T-helper 1 cell (primary cell): ENCODE results near the gene E2F6.
A peak's percentile ranks its signal among the peaks of the same experiment; 100 is the strongest.

Source experiments
- DNase-seq, 5 donors: peaks; one replicate each; pipeline ENCODE4 v3.0.0-alpha.2; 2012 to 2020
- total RNA-seq, 4 donors: gene quantifications; one replicate each; lab custom pipeline; 2026; lab: John Stamatoyannopoulos, UW

Gene E2F6, protein sequence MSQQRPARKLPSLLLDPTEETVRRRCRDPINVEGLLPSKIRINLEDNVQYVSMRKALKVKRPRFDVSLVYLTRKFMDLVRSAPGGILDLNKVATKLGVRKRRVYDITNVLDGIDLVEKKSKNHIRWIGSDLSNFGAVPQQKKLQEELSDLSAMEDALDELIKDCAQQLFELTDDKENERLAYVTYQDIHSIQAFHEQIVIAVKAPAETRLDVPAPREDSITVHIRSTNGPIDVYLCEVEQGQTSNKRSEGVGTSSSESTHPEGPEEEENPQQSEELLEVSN
- total RNA-seq = 4.8 to 8.6 (median 6.7) reads per million in 4 donors

DNA sequence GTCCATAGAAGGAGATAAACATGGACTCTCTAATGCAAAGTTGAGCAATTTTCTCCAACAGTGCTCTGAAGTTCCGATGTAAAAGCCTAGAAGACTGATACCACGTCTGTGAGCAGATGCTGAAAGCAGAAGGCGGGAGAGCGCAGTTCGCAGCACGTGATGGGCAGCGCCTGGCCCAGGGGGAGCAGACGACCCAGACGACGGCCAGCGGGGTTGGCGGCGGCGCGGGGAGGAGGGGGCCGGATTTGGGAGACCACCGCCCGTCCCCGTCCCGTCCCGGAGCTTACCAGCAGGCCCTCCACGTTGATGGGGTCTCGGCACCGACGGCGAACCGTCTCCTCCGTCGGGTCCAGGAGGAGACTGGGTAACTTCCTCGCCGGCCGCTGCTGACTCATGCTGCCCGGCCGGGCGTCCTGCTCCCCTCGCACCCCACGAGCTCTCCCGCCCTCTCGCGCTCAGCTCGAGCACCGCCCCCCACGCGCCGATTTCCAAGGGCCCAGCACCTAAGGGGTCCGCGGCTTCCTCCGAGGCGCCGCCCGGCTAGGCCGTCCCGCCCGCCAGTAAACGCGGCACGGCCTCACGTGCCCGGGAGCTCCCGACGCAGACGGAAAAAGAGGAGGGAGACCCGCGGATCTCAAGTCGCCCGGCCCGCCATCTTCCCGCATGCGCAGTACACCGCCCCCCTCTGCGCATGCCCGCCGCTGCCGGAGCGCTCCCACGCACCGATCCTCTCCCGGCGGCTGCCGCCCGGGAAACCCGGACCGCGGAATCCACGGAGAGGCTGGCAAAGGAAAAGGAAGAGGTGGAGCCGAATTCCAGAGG lies at the start of gene E2F6:
Gene E2F6, minus strand, starts transcription at position 677 of the 822 bp plus-strand sequence. Its CDS starts 282 bp downstream, at position 395.
- DNase-seq = peak; percentile 73 to 82 (median 78)

DNA sequence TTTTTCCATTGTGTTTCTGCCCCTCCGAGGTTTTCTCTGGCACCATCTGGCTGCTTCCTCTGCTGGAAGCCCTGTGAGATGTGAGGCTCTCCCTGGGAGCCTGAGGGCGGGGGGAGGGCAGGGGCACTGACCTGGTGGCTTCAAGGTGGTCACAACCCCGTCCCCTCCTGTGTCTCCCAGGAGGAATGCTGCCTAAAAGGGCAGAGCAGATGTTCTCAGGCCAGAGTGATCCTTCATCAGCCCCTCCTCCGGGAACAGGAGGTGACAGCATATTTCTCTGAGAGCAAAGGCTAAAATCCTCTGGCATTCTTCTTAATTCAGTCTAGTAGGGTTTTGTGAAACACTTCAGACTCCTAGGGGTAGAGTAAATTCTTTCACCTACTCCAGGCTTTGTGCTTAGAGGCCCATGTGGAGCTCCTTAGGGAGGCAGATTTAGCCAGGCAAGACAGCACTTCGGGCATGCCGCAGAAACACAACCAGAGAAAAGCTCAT lies 49.6 kb upstream of the E2F6 start:
- DNase-seq = no peak

DNA sequence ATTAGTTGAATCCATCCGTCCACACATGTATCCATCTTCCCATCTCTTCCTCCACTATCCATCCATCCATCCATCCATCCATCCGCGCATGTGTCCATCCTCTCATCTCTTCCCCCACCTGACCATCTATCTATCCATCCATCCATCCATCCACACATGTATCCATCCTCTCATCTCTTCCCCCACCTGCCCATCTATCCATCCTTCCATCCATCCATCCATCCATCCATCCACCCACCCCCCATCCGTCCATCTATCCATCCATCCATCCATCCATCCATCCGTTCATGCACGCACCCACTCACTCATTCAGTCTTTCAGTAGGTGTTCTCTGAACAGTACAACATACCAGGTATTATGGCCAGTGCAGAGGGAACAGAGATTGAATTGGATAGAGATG lies 48.9 kb upstream of the E2F6 start:
- DNase-seq = no peak

DNA sequence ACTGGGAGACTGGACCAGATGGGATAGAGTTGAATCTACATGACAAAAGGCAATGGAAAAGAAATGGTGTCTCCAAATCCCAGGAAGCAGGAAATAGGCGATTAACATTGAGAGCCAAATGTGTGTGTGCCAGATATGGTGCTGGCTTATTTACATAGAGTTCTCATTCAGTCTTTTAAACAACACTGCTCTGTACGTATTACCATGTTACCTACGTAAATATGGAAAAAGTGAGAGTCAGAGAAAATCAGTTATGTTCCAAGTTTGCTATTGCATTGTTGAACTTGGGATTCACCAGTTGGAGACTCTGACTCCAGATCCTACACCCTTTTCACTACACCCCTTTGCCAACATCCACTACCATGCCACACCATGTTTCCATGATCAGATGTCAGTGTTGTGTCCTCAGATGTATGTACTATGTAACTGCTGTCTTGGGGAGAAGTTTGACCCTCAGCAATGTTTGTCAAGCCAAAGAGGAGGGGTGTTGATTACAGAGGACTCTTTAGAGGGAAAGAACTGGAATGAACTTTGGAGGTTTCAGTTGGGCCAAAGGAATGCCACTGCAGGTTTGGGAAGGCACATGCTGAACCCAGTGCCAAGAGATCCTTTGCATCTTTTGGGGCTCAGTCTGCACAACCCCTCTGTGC lies 48.2 kb upstream of the E2F6 start:
- no peak for DNase-seq

DNA sequence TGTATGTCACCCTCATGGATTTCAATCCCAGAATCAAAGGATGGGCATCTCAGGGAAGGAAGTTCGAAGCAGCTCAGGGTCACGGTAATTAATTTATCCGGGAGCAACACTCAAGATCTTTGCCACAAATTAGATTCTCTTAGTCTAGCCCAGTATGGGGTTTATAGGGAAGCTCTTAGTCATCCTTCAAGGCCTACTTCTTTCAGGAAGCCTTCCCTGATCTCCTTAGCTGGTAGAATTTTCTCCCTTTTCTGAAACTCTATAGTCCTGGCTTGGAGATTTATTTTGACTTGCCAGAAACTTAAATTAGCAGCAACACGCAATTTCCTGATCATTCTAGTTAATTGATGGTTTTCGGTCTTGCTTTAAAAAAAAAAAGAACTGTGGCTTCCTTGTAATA lies 47.4 kb upstream of the E2F6 start:
- DNase-seq = no peak

DNA sequence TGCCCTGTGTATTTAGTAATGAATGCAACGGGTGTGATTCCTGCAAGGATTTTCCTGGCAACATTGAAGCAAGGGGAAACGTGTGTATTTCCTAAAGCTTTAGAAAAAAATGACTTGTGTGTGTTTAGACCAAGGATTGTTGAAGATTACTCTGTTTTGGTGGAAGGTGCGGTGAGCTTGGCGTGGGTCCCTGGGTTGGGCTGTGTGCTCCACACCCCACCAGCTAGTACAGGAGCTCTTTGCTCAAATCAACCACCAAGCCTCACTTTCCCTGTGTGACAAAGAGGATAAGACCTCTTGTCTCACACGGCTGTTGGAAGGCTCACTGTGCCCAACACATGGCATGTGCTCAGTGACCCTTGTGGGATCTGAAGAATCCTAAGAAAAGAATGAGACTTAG lies 46.5 kb upstream of the E2F6 start:
- DNase-seq = no peak

DNA sequence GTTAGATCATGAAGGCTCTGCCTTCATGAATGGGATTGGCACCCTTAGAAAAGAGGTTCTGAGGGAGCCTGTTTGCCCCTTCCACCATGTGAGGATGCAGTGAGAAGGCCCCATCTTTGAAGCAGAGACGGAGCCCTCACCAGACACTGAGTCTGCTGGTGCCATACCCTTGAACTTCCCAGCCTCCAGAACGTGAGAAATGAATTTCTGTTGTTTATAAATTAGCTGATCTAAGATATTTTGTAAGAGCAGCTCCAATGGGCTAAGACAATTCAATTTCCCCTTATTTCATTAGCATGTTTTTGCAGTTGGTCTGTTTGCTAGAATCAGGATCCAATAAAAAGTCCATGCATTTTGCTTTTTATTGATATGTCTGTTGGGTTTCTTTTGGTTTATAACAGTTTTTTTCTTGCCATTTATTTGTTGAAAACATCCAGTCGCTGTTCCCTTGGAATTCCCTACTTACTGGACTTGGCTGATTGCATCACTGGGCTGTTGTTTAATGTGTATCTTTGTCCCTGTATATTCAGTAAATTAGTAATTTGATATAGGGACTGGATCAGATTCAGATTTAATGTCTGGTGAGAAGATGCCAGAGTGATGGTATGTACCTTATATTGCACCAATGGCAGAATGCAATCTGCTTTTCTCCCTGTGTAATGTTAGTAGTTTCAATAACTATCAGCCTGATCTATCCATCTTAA lies 43.8 kb upstream of the E2F6 start:
- DNase-seq = no peak

DNA sequence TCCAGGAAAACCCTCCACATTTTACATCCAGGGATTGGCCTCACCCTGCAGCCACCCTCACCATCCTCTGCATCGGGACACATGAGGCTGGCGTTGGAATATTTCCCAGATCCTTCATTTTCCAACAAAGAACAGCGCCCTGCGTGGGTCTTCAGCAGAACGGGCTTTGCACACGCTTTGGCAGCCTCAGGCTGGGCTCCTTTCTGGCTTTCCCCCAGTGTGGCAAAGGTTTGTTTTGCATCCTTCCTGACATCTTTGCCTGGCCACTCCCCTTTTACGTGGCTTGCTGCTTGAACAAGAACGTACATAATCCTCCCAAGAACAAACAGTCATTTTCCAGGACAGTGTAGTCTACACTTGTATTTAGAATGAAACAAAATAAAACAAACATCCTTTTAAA lies 42.3 kb upstream of the E2F6 start:
- DNase-seq = no peak

DNA sequence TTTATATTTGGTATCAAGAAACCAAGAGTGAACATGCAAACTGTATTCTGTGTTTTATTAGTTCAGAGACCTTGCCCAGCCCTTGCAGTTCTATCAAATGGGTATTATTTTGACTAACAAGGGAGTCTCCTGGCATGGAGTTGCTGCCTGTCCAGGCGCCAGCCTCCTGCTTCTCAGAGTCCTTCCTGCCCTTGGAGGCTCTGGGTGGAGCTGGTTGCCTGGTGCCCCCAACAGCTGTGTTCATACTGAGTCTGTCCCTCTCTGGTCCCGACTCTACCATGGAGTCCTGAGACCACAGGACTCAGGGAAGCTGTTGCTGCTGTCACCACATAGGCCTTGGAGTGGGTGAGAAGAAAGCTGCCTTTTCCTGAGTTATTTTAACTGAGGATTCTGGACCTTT lies 41.6 kb upstream of the E2F6 start:
- no peak for DNase-seq

DNA sequence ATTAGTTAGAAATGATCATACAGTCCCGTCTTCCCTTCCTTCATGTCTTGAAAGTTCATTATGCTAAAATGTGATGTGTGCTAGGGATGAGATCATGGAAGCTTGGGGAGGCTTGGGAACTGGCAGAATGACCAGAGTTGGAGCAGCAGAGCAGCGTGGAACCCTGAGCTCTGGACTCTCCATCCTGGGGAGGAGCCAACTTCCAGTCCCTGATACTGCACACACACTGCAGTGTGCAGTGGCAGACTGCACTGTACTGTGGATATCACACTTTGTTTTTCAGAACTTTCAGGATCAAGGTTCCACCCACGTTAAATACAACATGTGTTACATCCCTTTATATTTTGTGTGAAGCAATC lies 40.6 kb upstream of the E2F6 start:
- DNase-seq = no peak

DNA sequence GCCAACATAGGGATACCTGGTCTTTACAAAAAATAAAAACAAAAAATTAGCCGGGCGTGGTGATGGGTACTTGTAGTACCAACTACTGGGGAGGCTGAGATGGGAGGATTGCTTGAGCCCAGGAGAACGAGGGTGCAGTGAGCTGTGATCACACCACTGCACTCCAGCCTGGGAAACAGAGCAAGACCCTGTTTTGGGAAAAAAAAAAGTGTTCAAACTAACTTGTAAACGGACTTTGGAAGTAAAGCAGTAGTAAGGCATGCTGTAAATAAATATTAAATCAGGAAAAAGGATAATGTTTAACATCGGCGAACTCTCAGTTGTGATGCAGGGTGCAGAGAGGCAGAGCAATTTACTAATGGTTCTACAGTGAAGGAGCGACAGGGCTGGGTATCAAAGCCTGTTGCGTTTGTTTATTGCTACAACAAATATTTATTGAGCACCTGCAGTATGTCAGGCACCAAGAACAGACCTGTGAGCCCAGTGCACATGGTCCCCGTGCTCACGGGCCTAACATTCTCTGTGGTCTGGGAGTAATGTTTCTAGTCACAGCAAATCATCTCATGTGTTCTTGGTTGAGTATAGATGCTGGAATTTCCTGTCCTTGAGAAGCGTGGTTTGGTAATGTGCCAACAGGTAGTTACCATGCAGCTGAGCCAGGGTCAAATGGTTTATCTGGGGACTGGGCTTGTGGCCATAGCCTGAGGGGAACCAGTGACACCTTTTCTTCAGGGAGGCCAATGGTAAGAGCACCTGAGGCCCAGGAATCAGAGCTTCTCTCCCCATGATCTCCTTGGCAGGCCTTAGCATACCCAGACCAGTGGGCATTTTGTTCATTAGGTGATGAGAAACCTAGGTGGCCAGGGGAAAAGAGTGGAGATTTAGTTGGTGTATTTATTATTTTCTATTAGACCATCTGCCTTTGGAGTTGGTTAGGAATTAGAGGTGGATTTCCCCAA lies 40.0 kb upstream of the E2F6 start:
- no peak for DNase-seq

DNA sequence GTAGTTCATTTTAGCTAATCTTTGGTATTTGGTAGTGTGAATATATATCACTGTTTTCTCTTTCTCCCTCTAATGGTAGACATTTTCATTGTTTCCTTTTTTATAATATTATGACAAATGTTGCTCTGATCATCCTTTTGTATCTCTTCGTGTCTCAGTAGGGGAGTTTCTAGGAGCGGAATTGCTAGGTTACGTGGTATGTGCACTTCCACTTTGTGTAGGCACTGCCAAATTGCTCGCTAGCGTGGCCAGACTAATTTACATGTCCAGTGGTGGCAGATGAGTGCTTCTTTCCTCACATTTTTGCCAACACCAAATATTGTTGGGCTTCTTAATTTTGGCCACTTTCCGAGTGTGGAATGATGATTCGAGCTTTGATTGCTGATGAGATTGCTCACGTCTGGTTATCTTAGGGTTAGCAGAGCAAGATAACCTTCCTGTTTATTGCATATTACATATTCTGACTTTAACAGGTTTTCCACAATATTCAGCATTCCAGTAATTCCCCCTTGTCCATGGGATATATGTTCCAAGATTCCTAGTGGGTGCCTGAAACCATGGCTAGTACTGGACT lies 37.5 kb upstream of the E2F6 start:
- no peak for DNase-seq

DNA sequence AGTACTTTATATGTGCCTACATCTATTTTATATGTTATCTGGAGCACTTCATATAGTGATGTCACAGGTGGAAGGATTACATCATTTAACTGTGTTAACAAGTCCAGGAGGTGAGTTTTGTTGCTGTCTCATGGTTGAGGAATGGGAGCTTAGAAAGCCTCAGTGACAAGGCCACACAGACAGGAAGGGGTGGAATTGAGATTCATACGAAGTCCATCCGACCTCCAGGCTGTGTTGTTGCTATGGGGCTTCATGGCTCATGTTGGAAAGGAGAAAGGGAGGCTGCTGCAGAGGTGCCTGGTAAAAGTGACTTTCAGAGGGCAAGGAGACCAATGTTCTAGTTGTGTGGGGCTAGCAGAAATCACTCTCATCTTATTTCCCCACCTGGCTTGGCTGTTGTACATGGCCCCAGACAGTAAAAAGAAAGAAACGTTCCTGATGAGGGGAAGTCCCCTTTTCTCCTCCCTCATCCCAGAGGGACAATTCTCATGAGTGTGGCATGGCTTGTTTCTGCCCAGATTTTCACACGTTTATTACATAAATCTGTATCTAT lies 36.9 kb upstream of the E2F6 start:
- no peak for DNase-seq

DNA sequence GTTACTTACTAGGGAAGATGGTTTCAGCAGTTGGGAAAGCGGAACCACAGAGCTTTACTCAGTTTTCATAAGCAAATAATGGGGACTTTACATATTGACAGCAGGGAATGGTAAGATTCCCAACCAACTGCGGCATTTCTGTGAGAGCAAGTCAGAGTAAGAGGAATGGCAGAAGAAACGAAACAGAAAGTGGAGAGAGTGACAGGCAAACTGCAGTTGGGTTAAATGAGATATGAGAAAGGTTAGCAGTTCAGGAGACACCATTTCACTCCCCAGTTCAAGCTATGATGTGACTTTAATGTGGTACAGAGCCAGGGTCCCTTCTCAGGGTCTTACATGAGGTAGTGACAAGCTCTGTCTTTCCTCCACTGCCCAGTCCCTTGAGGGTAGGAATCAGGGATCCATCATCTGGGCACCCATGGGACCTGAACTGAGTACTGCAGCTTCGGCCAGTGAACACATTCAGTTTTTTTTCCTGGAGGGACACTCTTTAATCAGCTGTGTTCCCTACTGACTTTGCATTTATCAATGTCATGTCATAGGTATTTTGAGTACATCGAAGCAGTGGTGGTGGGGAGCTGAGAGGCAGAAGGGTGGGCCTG lies 34.8 kb upstream of the E2F6 start:
- no peak for DNase-seq

DNA sequence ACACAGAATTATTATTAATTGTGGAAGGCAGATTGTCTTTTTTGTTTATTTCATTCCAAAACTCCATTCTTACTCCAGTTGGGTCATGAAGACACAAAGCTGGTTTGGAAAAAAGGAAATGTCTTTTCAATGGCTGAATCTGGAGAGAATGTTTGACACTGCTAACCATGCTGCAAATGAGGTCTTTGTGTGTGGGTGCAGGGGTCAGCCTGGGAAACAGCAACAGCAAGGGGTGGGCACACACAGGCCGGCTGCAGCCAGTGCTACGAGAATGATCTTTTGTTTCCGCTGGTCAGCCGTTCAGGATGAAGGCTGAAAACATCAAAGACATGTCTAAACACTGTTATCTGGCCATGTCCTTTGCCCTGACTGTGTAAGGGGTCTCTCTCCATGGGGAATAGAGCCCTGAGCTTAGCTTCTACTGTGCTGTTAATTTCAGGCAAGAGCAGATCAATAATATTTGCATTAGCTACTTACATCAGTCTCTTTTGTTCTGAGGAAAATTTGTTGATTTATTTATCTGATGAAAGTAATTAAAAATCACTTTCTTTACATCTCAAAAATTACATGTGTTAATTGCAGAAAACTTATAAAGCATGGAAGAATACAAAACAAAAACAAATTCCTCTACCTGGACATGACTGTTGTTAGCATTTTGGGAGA lies 33.3 kb upstream of the E2F6 start:
- no peak for DNase-seq

DNA sequence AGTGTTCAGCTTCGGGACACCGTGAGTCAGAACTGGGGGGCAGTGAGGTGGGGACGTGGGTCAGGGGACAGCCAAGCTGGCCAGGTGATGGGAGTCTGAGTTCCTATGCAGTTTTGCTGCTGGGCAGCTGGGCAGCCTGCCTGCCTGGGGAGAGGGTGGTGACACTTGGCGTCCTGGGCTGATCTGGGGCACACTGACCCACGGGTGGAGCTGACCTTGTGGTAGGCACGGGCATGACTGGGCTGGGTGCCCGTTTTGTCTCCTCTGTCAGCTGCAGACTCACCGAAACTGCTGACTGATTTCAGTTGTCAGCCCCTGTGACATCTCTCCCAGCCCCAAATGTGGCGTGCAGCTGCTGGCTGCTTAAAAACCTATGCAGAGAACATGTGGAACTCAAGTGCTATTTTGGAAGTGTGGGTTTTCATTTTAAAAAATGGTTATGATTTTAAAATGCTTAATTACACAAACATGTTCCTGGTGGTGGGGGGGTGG lies 32.6 kb upstream of the E2F6 start:
- no peak for DNase-seq

DNA sequence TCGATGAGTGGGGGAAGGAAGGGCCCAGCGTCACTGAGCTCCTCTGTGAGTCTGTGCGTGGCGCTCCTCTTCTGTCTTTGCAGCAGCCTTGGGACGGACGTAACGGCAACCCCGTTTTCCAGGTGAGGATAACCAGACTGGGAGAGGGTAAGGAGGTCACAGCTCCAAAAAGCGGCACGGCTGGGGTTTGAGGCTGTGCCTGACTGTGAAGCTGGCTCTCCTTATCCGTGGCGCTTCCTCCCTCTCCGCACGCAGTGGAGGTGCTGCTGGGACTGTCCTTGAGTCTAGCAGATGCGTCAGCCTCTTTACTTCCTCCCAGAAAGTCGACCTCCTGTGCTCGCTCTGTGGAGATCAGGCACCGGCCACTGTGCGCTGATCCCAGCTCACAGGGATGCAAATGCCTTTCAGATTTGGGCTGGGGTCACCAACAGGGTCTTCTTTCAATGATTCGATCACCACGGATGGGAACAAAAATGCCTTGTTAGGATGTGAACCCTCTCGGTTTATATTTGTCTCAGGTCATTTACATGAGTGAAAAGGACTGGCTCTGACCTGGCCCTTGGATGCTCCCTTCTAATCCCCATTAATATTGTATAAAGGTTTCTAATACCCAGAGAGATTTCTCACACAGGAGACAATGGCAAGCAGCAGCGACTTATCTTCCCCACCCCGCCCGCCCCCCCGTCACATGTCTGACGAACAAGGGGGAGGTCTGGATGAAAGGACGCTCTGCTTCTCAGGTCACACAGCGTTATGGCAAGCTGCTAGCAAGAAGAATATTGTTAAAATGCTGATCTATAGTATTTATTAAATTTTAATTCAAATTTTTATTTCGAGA lies 30.1 kb upstream of the E2F6 start:
- DNase-seq = no peak

DNA sequence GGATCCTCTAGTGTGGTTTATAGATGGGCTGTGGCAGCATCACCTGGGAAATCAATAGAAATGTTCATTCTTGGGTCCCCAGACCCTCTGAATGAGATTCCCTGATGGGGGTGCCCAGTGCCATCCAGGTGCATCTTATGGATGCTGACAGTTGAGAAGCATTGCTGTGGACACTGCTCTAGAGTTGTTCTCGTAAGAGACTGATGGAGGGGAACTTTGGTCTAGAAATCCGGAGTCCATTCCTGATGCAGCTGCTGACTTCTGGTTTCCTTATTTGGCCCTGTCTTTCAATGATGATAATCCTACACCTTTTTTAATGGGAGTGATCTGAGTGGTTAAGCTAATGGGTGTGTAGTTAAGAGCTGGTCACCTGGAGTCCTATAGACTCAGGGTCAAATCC lies 28.3 kb upstream of the E2F6 start:
- no peak for DNase-seq

DNA sequence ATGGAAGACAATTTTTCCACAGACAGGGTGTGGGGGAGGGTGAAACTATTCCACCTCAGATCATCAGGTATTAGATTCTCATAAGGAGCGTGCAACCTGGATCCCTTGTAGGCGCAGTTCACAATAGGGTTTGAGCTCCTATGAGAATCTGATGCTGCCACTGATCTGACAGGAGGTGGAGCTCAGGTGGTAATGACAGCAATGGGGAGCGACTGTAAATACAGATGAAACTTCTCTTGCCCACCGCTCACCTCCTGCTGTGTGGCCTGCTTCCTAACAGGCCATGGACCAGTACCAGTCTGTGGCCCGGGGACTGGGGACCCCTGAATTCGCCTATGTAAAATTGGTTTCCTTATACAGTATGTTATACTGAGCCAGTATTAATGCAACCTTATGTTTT lies 27.3 kb upstream of the E2F6 start:
- DNase-seq = no peak
